A673 (cell line): ENCODE results near the gene SCRT2.

Source experiments
- EZH2 ChIP-seq: fragments of 200-600 bp; sonication (generic); IDR thresholded peaks from 2 replicates; pipeline ENCODE4 v1.6.1; 2017; ENCODE audit warnings: borderline replicate concordance, low read depth, mild to moderate bottlenecking, mixed read lengths, antibody characterized with exemption, low read length; ENCODE audit not compliant: poor library complexity, severe bottlenecking
- TF ChIP-seq, protein P1 (sequence below): fragments of 300-800, 200-600 bp; sonication (generic); conservative IDR thresholded peaks from 2 replicates; pipeline ENCODE4 v1.5.1; 2017; ENCODE audit warnings: low read depth, mild to moderate bottlenecking, antibody characterized with exemption, low read length, moderate library complexity, mixed read lengths

DNA sequence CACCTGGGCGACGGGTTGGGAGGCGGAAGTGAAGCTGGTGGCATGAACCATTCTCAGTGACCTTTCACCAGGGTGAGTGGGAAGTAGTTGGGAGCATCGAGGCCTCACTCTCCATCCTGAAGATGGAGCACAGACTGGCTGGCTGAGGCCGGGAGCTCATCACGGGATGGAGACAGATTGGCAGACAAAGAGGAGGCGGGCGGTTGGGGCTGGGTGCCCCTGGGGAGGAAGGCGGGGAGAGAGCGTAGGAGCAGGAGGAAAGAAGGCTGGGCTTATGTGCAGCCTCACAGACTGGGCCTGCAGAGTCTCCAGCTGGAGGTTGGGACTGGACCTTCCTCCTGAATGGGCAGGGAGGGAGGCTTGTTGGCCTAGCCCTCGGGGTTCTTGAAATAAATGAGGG lies 44.2 kb upstream of the SCRT2 start:
- TF ChIP-seq EZH2, result no peak
- TF ChIP-seq, protein P1, sequence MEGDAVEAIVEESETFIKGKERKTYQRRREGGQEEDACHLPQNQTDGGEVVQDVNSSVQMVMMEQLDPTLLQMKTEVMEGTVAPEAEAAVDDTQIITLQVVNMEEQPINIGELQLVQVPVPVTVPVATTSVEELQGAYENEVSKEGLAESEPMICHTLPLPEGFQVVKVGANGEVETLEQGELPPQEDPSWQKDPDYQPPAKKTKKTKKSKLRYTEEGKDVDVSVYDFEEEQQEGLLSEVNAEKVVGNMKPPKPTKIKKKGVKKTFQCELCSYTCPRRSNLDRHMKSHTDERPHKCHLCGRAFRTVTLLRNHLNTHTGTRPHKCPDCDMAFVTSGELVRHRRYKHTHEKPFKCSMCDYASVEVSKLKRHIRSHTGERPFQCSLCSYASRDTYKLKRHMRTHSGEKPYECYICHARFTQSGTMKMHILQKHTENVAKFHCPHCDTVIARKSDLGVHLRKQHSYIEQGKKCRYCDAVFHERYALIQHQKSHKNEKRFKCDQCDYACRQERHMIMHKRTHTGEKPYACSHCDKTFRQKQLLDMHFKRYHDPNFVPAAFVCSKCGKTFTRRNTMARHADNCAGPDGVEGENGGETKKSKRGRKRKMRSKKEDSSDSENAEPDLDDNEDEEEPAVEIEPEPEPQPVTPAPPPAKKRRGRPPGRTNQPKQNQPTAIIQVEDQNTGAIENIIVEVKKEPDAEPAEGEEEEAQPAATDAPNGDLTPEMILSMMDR, result no peak
